Activated naive CD4-positive, alpha-beta T cell treated with anti-CD3 and anti-CD28 coated beads, Interleukin-2, amount 50 U/mL, for 72 hours (primary cell): ENCODE measurements around the gene EEF2KMT. TPM values are rescaled to one million over a fixed set of nuclear protein-coding genes. Genes with fewer than 3 reads are reported as not detected.
"Not testable (repeated sequence)": the region's sequence is repeated elsewhere in the genome, so short reads cannot be mapped to it uniquely, and the experiment has no call there.

Source experiments
- ATAC-seq, 2 donors: fragments of 150-1000 bp; cut with Tn5 transposase; 2 replicates each; pipeline ENCODE4 v1.10.0; 2021; ENCODE audit warnings: mild to moderate bottlenecking in 2 of 2, moderate library complexity in 2 of 2
- DNase-seq, 2 donors: peaks; one replicate each; pipeline ENCODE4 v3.0.0; 2021 to 2022; ENCODE audit warnings: low spot score in 2 of 2
- H3K27ac Mint-ChIP-seq, 2 donors: one replicate each; pipeline ENCODE4 v1.8.0; 2022; ENCODE audit warnings: mild to moderate bottlenecking in 2 of 2, mixed read lengths in 2 of 2
- H3K36me3 Mint-ChIP-seq, 2 donors: one replicate each; pipeline ENCODE4 v1.8.0; 2022; ENCODE audit warnings: mixed read lengths in 2 of 2
- H3K9me3 Mint-ChIP-seq, 2 donors: one replicate each; pipeline ENCODE4 v1.8.0; 2022; ENCODE audit warnings: mixed read lengths in 2 of 2
- total RNA-seq, 2 donors: library from RNA; stranded (reverse); gene quantifications; one replicate each; pipeline ENCODE4 v1.2.3, GENCODE V29; 2022

EEF2KMT gene
- total RNA-seq, 2 donors from 2014 or later = 8.2 to 10.4 TPM

GRCh38 chr16:5098221-5099159 is 895 bp upstream of the EEF2KMT start:
- H3K9me3 Mint-ChIP-seq, ATAC-seq: not testable (repeated sequence)
- H3K27ac Mint-ChIP-seq = peak overlapping the region; percentile 87 to 94

GRCh38 chr16:5097061-5097469 is 530 bp downstream of the EEF2KMT start:
- H3K27ac Mint-ChIP-seq = peak overlapping the region; percentile 79 to 87
- not testable (repeated sequence) for ATAC-seq, H3K36me3 Mint-ChIP-seq, H3K9me3 Mint-ChIP-seq
- DNase-seq = peak in 1 of 2 donors; percentile 23

More at GRCh38 chr16:5098221-5099159, 895 bp upstream of the EEF2KMT start:
- peak; percentile 77 to 83 for DNase-seq
- H3K36me3 Mint-ChIP-seq = not testable (repeated sequence)

- ATAC-seq = not testable (repeated sequence)
Observed at GRCh38 chr16:5096437-5097060, 1.0 kb downstream of the EEF2KMT start.

GRCh38 chr16:5095145-5095830 is 2.3 kb downstream of the EEF2KMT start:
- not testable (repeated sequence) for DNase-seq, ATAC-seq, H3K9me3 Mint-ChIP-seq, H3K36me3 Mint-ChIP-seq
- H3K27ac Mint-ChIP-seq = peak overlapping the region in 1 of 2 donors; percentile 87

More at GRCh38 chr16:5096437-5097060, 1.0 kb downstream of the EEF2KMT start:
- H3K27ac Mint-ChIP-seq = peak overlapping the region; percentile 77 to 87
- H3K9me3 Mint-ChIP-seq, H3K36me3 Mint-ChIP-seq, DNase-seq: not testable (repeated sequence)

- not testable (repeated sequence) for H3K9me3 Mint-ChIP-seq, DNase-seq, ATAC-seq, H3K27ac Mint-ChIP-seq, H3K36me3 Mint-ChIP-seq
Observed at GRCh38 chr16:5093746-5094145, 3.8 kb downstream of the EEF2KMT start.

- H3K9me3 Mint-ChIP-seq, H3K36me3 Mint-ChIP-seq, H3K27ac Mint-ChIP-seq, ATAC-seq, DNase-seq: not testable (repeated sequence)
Observed at GRCh38 chr16:5093081-5093480, 4.5 kb downstream of the EEF2KMT start.

- peak overlapping the region; percentile 41 to 44 for H3K27ac Mint-ChIP-seq
- not testable (repeated sequence) for DNase-seq, ATAC-seq, H3K36me3 Mint-ChIP-seq, H3K9me3 Mint-ChIP-seq
Observed at GRCh38 chr16:5090592-5090991, 7.0 kb downstream of the EEF2KMT start.

GRCh38 chr16:5089911-5090555 is 7.6 kb downstream of the EEF2KMT start:
- H3K9me3 Mint-ChIP-seq, H3K36me3 Mint-ChIP-seq, DNase-seq, ATAC-seq: not testable (repeated sequence)
- peak overlapping the region in 1 of 2 donors; percentile 41 for H3K27ac Mint-ChIP-seq

GRCh38 chr16:5088936-5089335 is 8.7 kb downstream of the EEF2KMT start:
- not testable (repeated sequence) for ATAC-seq, H3K36me3 Mint-ChIP-seq

GRCh38 chr16:5088086-5088790 is 9.4 kb downstream of the EEF2KMT start:
- H3K27ac Mint-ChIP-seq, DNase-seq, H3K36me3 Mint-ChIP-seq, H3K9me3 Mint-ChIP-seq, ATAC-seq: not testable (repeated sequence)

More at GRCh38 chr16:5088936-5089335, 8.7 kb downstream of the EEF2KMT start:
- DNase-seq, H3K27ac Mint-ChIP-seq, H3K9me3 Mint-ChIP-seq: not testable (repeated sequence)

GRCh38 chr16:5085716-5086115 is 11.9 kb downstream of the EEF2KMT start:
- not testable (repeated sequence) for H3K9me3 Mint-ChIP-seq, H3K27ac Mint-ChIP-seq

GRCh38 chr16:5084802-5085201 is 12.8 kb downstream of the EEF2KMT start:
- H3K36me3 Mint-ChIP-seq, ATAC-seq, H3K9me3 Mint-ChIP-seq: not testable (repeated sequence)
- peak overlapping the region in 1 of 2 donors; percentile 53 for H3K27ac Mint-ChIP-seq
- peak in 1 of 2 donors; percentile 64 for DNase-seq

More at GRCh38 chr16:5085716-5086115, 11.9 kb downstream of the EEF2KMT start:
- not testable (repeated sequence) for ATAC-seq, H3K36me3 Mint-ChIP-seq, DNase-seq

- not testable (repeated sequence) for H3K9me3 Mint-ChIP-seq, ATAC-seq, DNase-seq
- peaks cover 0 to 10% of the 10 kb centered on the region in 2 donors for H3K36me3 Mint-ChIP-seq
- peak overlapping the region in 1 of 2 donors; percentile 30 for H3K27ac Mint-ChIP-seq
Observed at GRCh38 chr16:5084099-5084731, 13.4 kb downstream of the EEF2KMT start.

- not testable (repeated sequence) for H3K9me3 Mint-ChIP-seq, DNase-seq, H3K27ac Mint-ChIP-seq, ATAC-seq
- peaks cover 0 to 10% of the 10 kb centered on the region in 2 donors for H3K36me3 Mint-ChIP-seq
Observed at GRCh38 chr16:5083646-5084045, 13.9 kb downstream of the EEF2KMT start.

- H3K36me3 Mint-ChIP-seq = peaks cover 0 to 10% of the 10 kb centered on the region in 2 donors
- not testable (repeated sequence) for H3K9me3 Mint-ChIP-seq
Observed at GRCh38 chr16:5080996-5081395, 16.6 kb downstream of the EEF2KMT start.

More at GRCh38 chr16:5080996-5081395, 16.6 kb downstream of the EEF2KMT start:
- not testable (repeated sequence) for ATAC-seq, DNase-seq, H3K27ac Mint-ChIP-seq
